Glutamatergic neuron (in vitro differentiated cells): ENCODE data around the gene TM7SF2. TPM values are rescaled to one million over a fixed set of nuclear protein-coding genes. Genes with fewer than 3 reads are reported as not detected.

ENCODE experiments used
- DNase-seq: peaks from one replicate; pipeline ENCODE4 v3.0.0; 2022
- H3K27ac Mint-ChIP-seq: one replicate; pipeline ENCODE4 v1.8.0; 2020; ENCODE audit warnings: mild to moderate bottlenecking, mixed read lengths, inconsistent platforms; ENCODE audit not compliant: unreplicated experiment
- H3K27me3 Mint-ChIP-seq: one replicate; pipeline ENCODE4 v1.8.0; 2020; ENCODE audit warnings: mild to moderate bottlenecking, moderate library complexity, mixed read lengths, inconsistent platforms; ENCODE audit not compliant: unreplicated experiment
- H3K36me3 Mint-ChIP-seq: one replicate; pipeline ENCODE4 v1.8.0; 2020; ENCODE audit warnings: mild to moderate bottlenecking, mixed read lengths, inconsistent platforms; ENCODE audit not compliant: unreplicated experiment
- H3K4me1 Mint-ChIP-seq: one replicate; pipeline ENCODE4 v1.8.0; 2020; ENCODE audit warnings: mild to moderate bottlenecking, low read depth, mixed read lengths, inconsistent platforms; ENCODE audit not compliant: unreplicated experiment
- H3K4me3 Mint-ChIP-seq: one replicate; pipeline ENCODE4 v1.8.0; 2020; ENCODE audit warnings: mild to moderate bottlenecking, mixed read lengths, inconsistent platforms; ENCODE audit not compliant: unreplicated experiment
- H3K9me3 Mint-ChIP-seq: one replicate; pipeline ENCODE4 v1.8.0; 2020; ENCODE audit warnings: mild to moderate bottlenecking, moderate library complexity, mixed read lengths, inconsistent platforms; ENCODE audit not compliant: unreplicated experiment
- CTCF ChIP-seq: fragments of 200-600 bp; sonication (generic); IDR thresholded peaks from one replicate; pipeline ENCODE4 v1.5.0; 2021; ENCODE audit not compliant: partially characterized antibody, unreplicated experiment
- total RNA-seq: library from RNA; stranded (reverse); fragmentation: NEBNext Ultra II Directional; extraction: Animal tissue kit (Norgen Biotek cat#: 25700); gene quantifications from one replicate; pipeline ENCODE4 v1.2.1, GENCODE V29; 2021; ENCODE audit not compliant: unreplicated experiment

TM7SF2 gene
- total RNA-seq, 1 donor from 2014 or later = 241 TPM

- Mint-ChIP-seq H3K4me3 (peak overlapping the region; percentile 97), H3K9me3 (peaks cover 9% of the 10 kb centered on the region), H3K27me3 (peaks cover 6% of the 10 kb centered on the region), H3K4me1 (peaks cover 15% of the 10 kb centered on the region), H3K27ac (peak overlapping the region; percentile 99), H3K36me3 (no peaks in the 10 kb centered on the region)
- no peak for TF ChIP-seq CTCF
- DNase-seq = peak; percentile 75
These were observed 23.4 kb downstream of the TM7SF2 start for GRCh38 chr11:65134952-65135632.

- H3K27ac Mint-ChIP-seq = peak overlapping the region; percentile 99
- TF ChIP-seq CTCF = no peak
- DNase-seq = no peak
- no peaks in the 10 kb centered on the region for H3K36me3 Mint-ChIP-seq
- H3K27me3 Mint-ChIP-seq = peaks cover 6% of the 10 kb centered on the region
- H3K4me3 Mint-ChIP-seq = peak overlapping the region; percentile 97
- H3K4me1 Mint-ChIP-seq = peaks cover 15% of the 10 kb centered on the region
- H3K9me3 Mint-ChIP-seq = peaks cover 9% of the 10 kb centered on the region
These were observed 24.0 kb downstream of the TM7SF2 start for GRCh38 chr11:65135633-65136145.

DNA sequence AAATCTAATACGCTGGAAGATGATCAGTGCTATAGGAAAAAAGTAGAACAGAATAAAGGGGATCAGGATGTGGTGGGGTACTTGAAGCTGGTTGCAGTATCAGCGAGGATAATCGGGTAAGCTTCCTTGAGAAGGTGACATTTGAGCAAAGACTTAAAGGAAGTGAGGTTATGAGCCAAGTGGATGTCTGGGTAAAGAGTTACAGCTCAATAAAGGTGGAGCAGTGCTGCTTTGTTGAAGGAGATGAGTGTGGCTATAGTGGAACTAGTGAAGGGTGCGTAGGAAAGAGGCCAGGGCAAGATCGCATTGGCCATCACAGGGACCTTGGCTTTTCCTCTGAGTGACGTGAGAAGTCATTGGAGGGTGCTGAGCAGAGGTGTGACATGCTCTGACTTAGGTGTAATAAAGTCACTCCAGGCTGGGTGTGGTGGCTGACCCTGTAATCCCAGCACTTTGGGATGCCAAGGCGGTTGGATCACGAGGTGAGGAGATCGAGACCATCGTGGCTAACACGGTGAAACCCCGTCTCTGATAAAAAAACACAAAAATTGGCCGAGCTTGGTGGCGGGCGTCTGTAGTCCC is 24.9 kb downstream of the TM7SF2 start:
- no peak for TF ChIP-seq CTCF
- Mint-ChIP-seq H3K27me3 (peaks cover 6% of the 10 kb centered on the region), H3K27ac (no peak overlapping the region), H3K36me3 (no peaks in the 10 kb centered on the region), H3K4me3 (peak overlapping the region; percentile 84), H3K4me1 (peaks cover 15% of the 10 kb centered on the region), H3K9me3 (peaks cover 9% of the 10 kb centered on the region)
- DNase-seq = no peak

- Mint-ChIP-seq H3K4me1 (no peaks in the 10 kb centered on the region), H3K27ac (no peak overlapping the region), H3K9me3 (no peaks in the 10 kb centered on the region), H3K4me3 (no peak overlapping the region), H3K27me3 (no peaks in the 10 kb centered on the region), H3K36me3 (no peaks in the 10 kb centered on the region)
- DNase-seq = no peak
- TF ChIP-seq CTCF = no peak
These were observed 30.3 kb downstream of the TM7SF2 start for GRCh38 chr11:65141896-65142494.
